GM12878 (cell line): ENCODE results near the gene OLA1.

ENCODE experiments used
- ASH2L ChIP-seq: fragments of 300-600, 200-600 bp; sonication (generic); IDR thresholded peaks from 2 replicates; pipeline ENCODE4 v1.6.1; 2017; ENCODE audit warnings: low read depth, mild to moderate bottlenecking, borderline replicate concordance
- MXI1 ChIP-seq: fragments of 150-350 bp; IDR thresholded peaks from 2 replicates; pipeline ENCODE4 v1.6.1; 2011; ENCODE audit warnings: low read depth, mild to moderate bottlenecking, inconsistent platforms, low read length, improper control_type of control experiment
- POLR2A ChIP-seq: IDR thresholded peaks from 2 replicates; pipeline ENCODE4 v1.6.1; 2011; ENCODE audit warnings: low read depth, mild to moderate bottlenecking, low read length
- POLR2AphosphoS5 ChIP-seq: IDR thresholded peaks from 2 replicates; pipeline ENCODE4 v1.6.1; 2011; ENCODE audit warnings: mild to moderate bottlenecking, low read length, inconsistent platforms
- RAD51 ChIP-seq: fragments of 450-650 bp; IDR thresholded peaks from 2 replicates; pipeline ENCODE4 v1.6.1; 2016; ENCODE audit warnings: moderate library complexity, mild to moderate bottlenecking, inconsistent platforms
- SP1 ChIP-seq: IDR thresholded peaks from one replicate; pipeline ENCODE4 v1.6.1; 2011; ENCODE audit warnings: low read depth, low read length
- SRF ChIP-seq, 2 experiments: IDR thresholded peaks; 2 replicates each; pipeline ENCODE4 v1.6.1; 2011; ENCODE audit warnings: low read depth in 2 of 2, low read length in 2 of 2, mild to moderate bottlenecking in 1 of 2, moderate library complexity in 1 of 2
- TF ChIP-seq, protein P1 (sequence below), 3 experiments: IDR thresholded peaks in 2 of 3; conservative IDR thresholded peaks in 1 of 3; 2 replicates each; pipeline ENCODE4 v1.5.1; 2011; ENCODE audit warnings: low read depth in 3 of 3, low read length in 3 of 3, mild to moderate bottlenecking in 3 of 3, control low read depth in 2 of 3, moderate library complexity in 2 of 3, inconsistent platforms in 1 of 3, mixed read lengths in 1 of 3; ENCODE audit not compliant: control insufficient read depth in 2 of 3, insufficient read depth in 1 of 3; ENCODE audit errors: extremely low read depth in 1 of 3

DNA sequence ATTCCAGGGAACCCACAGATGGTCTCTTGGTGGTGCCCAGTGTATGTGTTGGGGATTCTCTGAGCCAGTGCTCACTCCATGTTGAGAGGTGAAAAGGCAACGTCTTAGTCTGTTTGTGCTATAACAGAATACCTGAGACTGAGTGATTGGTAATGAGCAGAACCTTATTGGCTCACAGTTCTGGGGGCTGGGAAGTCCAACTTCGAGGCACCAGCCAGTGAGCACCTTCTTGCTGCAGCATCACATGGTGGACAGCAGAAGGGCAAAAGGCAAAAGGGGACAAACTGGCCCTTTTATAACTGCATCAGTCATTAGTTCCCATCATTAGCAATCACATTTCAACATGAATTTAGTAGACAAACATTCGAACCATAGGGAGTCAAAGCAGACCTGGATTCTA is 202.2 kb downstream of the OLA1 start:
- TF ChIP-seq, protein P1, sequence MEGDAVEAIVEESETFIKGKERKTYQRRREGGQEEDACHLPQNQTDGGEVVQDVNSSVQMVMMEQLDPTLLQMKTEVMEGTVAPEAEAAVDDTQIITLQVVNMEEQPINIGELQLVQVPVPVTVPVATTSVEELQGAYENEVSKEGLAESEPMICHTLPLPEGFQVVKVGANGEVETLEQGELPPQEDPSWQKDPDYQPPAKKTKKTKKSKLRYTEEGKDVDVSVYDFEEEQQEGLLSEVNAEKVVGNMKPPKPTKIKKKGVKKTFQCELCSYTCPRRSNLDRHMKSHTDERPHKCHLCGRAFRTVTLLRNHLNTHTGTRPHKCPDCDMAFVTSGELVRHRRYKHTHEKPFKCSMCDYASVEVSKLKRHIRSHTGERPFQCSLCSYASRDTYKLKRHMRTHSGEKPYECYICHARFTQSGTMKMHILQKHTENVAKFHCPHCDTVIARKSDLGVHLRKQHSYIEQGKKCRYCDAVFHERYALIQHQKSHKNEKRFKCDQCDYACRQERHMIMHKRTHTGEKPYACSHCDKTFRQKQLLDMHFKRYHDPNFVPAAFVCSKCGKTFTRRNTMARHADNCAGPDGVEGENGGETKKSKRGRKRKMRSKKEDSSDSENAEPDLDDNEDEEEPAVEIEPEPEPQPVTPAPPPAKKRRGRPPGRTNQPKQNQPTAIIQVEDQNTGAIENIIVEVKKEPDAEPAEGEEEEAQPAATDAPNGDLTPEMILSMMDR (IDR thresholded peaks at IDR 0.05 in 2 of 3, conservative IDR thresholded peaks at IDR 0.05 in 1 of 3; ENCODE audit: control insufficient read depth in 2 of 3, extremely low read depth in 1 of 3, insufficient read depth in 1 of 3, low read depth in 3 of 3, low read length in 3 of 3) = no peak
- TF ChIP-seq ASH2L = no peak
- no peak for TF ChIP-seq POLR2A
- TF ChIP-seq SP1 = no peak
- no peak for TF ChIP-seq POLR2AphosphoS5
- no peak for TF ChIP-seq MXI1
- no peak for TF ChIP-seq SRF (IDR thresholded peaks at IDR 0.05; ENCODE audit: low read depth in 2 of 2, low read length in 2 of 2)
- no peak for TF ChIP-seq RAD51
